KMS-11 (cell line): ENCODE measurements around the gene UNC5B.

Experiments used
- H2AFZ ChIP-seq: fragments of 200-600 bp; sonication (generic); 2 replicates; pipeline ENCODE4 v1.6.1; 2016; ENCODE audit warnings: antibody characterized with exemption, mixed run types, low read depth
- H3K27ac ChIP-seq: fragments of 200-600 bp; sonication (generic); 2 replicates; pipeline ENCODE4 v1.6.1; 2016; ENCODE audit warnings: mild to moderate bottlenecking, mixed run types
- H3K27me3 ChIP-seq: fragments of 200-600 bp; sonication (generic); 2 replicates; pipeline ENCODE4 v1.6.1; 2017; ENCODE audit warnings: mild to moderate bottlenecking, low read depth, mixed run types, moderate library complexity; ENCODE audit not compliant: insufficient read depth
- H3K36me3 ChIP-seq: fragments of 200-600 bp; sonication (generic); 2 replicates; pipeline ENCODE4 v1.6.1; 2017; ENCODE audit warnings: mild to moderate bottlenecking, mixed run types; ENCODE audit not compliant: insufficient read depth
- H3K4me1 ChIP-seq: fragments of 200-600 bp; sonication (generic); 2 replicates; pipeline ENCODE4 v1.6.1; 2016; ENCODE audit warnings: mild to moderate bottlenecking, low read depth, mixed run types; ENCODE audit not compliant: poor library complexity, severe bottlenecking
- H3K4me2 ChIP-seq: fragments of 200-600 bp; sonication (generic); 2 replicates; pipeline ENCODE4 v1.7.0; 2016; ENCODE audit warnings: mild to moderate bottlenecking, mixed run types
- H3K4me3 ChIP-seq: fragments of 200-600 bp; sonication (generic); IDR thresholded peaks from 2 replicates; pipeline ENCODE4 v1.6.1; 2017; ENCODE audit warnings: low read depth, low read length, mixed read lengths; ENCODE audit not compliant: insufficient read depth
- H3K79me2 ChIP-seq: fragments of 200-600 bp; sonication (generic); 2 replicates; pipeline ENCODE4 v1.6.1; 2016; ENCODE audit warnings: low read depth, mixed run types; ENCODE audit not compliant: insufficient read depth
- H3K9ac ChIP-seq: fragments of 200-600 bp; sonication (generic); 2 replicates; pipeline ENCODE4 v1.6.1; 2016; ENCODE audit warnings: mild to moderate bottlenecking, mixed run types
- H4K20me1 ChIP-seq: fragments of 200-600 bp; sonication (generic); 2 replicates; pipeline ENCODE4 v1.6.1; 2016; ENCODE audit warnings: mild to moderate bottlenecking, mixed run types; ENCODE audit not compliant: insufficient read depth
- TF ChIP-seq, protein P1 (sequence below): fragments of 200-600 bp; sonication (generic); conservative IDR thresholded peaks from 2 replicates; pipeline ENCODE4 v1.6.1; 2017; ENCODE audit warnings: low read depth, mild to moderate bottlenecking, antibody characterized with exemption, low read length, moderate library complexity, mixed read lengths

Gene UNC5B

DNA sequence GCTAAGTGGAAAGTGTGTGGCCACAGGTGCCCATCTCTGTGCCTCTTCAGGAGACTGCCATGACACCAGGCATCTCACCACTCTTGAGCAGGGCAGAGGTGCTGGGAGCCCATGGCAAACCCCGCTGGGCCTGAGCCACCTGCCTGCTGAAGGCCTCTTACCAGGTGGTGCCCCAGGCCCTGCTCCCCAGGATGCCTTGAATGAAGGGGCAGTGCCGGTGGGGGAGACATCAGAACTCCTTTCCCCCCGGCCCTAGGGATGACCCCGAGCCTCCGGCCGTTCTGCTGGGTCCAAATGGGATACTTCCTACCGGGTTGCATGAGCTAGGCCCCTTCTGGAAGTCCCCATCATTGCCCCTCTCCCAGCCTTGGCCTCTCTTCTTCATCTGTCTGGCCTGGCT is 37.6 kb downstream of the UNC5B start:
- Histone ChIP-seq H4K20me1 (no peaks in the 10 kb centered on the region), H3K36me3 (no peaks in the 10 kb centered on the region), H3K79me2 (no peaks in the 10 kb centered on the region), H3K27me3 (peaks cover under 1% of the 10 kb centered on the region; the same call in 1 of the 2 replicates), H3K9ac (no peak overlapping the region), H2AFZ (no peak overlapping the region), H3K4me1 (no peaks in the 10 kb centered on the region), H3K27ac (no peak overlapping the region), H3K4me2 (no peak overlapping the region), H3K4me3 (no peak overlapping the region)
- TF ChIP-seq, protein P1, sequence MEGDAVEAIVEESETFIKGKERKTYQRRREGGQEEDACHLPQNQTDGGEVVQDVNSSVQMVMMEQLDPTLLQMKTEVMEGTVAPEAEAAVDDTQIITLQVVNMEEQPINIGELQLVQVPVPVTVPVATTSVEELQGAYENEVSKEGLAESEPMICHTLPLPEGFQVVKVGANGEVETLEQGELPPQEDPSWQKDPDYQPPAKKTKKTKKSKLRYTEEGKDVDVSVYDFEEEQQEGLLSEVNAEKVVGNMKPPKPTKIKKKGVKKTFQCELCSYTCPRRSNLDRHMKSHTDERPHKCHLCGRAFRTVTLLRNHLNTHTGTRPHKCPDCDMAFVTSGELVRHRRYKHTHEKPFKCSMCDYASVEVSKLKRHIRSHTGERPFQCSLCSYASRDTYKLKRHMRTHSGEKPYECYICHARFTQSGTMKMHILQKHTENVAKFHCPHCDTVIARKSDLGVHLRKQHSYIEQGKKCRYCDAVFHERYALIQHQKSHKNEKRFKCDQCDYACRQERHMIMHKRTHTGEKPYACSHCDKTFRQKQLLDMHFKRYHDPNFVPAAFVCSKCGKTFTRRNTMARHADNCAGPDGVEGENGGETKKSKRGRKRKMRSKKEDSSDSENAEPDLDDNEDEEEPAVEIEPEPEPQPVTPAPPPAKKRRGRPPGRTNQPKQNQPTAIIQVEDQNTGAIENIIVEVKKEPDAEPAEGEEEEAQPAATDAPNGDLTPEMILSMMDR, result no peak

DNA sequence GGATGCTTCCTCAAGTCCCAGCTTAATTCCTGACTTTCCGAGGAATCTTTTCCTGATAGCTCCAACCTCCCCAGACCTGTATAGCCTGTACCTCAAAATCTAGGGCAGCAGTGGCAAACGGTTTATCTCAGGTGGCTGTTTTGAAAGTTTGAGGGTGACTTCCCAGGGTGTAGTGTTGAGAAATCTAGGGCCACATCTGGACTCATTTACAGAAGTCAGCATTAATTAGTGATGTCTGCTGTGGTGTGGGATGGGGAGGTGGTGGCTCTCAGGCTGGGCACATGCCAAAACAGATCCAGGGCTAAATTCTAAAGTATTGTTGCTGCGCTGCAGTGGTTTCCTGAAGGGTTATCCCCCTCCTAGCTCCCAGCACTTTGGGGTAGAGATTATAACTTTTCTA is 38.0 kb downstream of the UNC5B start:
- no peak overlapping the region for H3K4me2 ChIP-seq
- no peaks in the 10 kb centered on the region for H3K36me3 ChIP-seq
- H3K4me3 ChIP-seq, result no peak overlapping the region
- no peak overlapping the region for H3K9ac ChIP-seq
- TF ChIP-seq, protein P1, result no peak
- no peaks in the 10 kb centered on the region for H3K79me2 ChIP-seq
- H2AFZ ChIP-seq, result no peak overlapping the region
- H3K27me3 ChIP-seq, result peaks cover 5% of the 10 kb centered on the region; the same call in 1 of the 2 replicates
- H3K27ac ChIP-seq, result no peak overlapping the region
- H4K20me1 ChIP-seq, result no peaks in the 10 kb centered on the region
- H3K4me1 ChIP-seq, result no peaks in the 10 kb centered on the region

DNA sequence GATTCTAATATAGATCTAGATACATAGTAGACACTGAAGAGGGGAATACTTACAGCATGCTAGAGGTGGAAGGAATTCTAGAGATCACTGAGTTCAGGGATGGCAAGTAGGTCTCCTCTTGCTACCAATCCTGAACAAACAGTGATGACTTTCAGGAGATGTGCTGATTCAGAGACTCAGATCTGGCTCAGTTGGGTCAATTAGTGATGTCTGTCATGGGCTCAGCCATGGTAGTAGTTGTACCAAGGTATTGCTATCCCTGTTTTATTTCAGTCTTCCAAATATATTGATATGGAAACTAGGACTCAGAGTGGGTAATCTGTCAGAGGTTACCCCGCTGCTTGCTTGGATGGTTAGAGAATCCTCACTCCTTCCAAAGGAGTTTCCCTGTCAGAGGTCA is 38.5 kb downstream of the UNC5B start:
- H3K79me2 ChIP-seq, result no peaks in the 10 kb centered on the region
- no peaks in the 10 kb centered on the region for H3K4me1 ChIP-seq
- no peaks in the 10 kb centered on the region for H3K36me3 ChIP-seq
- no peak overlapping the region for H3K4me3 ChIP-seq
- no peak overlapping the region for H3K27ac ChIP-seq
- no peak overlapping the region for H3K9ac ChIP-seq
- H4K20me1 ChIP-seq, result no peaks in the 10 kb centered on the region
- TF ChIP-seq, protein P1, result no peak
- H3K4me2 ChIP-seq, result no peak overlapping the region
- H2AFZ ChIP-seq, result no peak overlapping the region
- H3K27me3 ChIP-seq, result peaks cover 6% of the 10 kb centered on the region; the same call in 1 of the 2 replicates

DNA sequence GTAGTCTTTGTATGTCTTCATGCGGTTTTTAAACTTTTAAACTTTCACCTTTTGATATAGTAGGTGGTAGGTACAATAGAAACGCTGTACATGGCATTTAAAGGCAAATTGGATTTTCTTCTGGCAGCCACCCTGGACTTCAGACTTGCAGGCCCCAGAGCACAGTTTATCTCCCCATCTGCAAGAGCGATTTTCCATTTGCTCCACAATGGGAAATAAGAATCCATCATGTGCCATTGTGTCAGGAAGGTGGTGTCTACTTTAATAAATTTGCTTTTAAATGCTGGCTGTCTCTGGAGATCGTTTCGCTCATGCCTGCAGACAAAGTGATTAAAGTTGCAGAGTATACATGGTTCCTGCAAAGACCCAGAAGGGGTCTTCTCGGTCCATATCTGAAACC is 38.9 kb downstream of the UNC5B start:
- Histone ChIP-seq H4K20me1 (no peaks in the 10 kb centered on the region), H3K9ac (no peak overlapping the region), H3K4me3 (no peak overlapping the region), H2AFZ (no peak overlapping the region), H3K79me2 (no peaks in the 10 kb centered on the region), H3K36me3 (no peaks in the 10 kb centered on the region), H3K27ac (no peak overlapping the region), H3K4me2 (no peak overlapping the region), H3K27me3 (peaks cover 6% of the 10 kb centered on the region; the same call in 1 of the 2 replicates), H3K4me1 (no peaks in the 10 kb centered on the region)
- TF ChIP-seq, protein P1, result no peak
